ENCODE data around the gene TRIO.
A peak's percentile ranks its signal among the peaks of the same experiment; 100 is the strongest.

The TRIO gene

DNA sequence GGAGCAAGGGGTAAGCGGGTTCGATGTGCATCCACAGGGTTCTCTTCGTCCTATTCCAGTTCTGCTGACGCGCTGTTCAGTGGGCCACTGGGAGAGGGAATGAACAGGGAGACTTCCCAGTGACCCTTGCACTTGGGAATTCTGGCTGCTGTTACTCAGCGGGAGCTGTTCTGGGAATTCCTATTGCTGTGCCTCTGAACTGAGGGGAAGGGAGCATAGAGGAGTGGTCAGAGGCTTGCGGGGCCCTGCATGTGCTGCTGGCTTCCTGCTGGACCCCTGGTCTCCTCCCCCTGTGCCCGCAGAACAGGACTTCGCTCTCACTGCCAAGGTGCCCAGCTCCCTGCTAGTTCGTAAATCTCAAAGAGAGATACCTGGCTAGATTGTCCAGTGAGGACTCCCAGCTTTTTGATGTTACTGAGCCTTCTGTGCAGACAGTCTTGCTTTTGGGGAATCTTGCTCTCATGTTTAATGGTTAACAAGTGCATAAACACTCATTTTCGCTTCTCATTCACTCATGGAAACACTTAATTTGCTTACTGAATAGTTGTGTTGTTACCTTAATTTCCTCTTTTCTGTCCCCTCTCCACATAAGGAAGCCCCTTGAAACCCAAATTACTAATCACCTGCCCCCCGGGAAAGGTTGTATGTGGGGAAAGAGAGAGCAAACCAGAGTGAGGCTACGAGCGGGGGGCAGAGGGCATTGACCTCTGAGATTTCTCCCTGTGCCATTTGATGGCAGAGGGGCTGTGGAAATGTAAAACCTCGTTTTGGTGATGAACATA lies 5.9 kb downstream of the TRIO start:
- no peak for DNase-seq

DNA sequence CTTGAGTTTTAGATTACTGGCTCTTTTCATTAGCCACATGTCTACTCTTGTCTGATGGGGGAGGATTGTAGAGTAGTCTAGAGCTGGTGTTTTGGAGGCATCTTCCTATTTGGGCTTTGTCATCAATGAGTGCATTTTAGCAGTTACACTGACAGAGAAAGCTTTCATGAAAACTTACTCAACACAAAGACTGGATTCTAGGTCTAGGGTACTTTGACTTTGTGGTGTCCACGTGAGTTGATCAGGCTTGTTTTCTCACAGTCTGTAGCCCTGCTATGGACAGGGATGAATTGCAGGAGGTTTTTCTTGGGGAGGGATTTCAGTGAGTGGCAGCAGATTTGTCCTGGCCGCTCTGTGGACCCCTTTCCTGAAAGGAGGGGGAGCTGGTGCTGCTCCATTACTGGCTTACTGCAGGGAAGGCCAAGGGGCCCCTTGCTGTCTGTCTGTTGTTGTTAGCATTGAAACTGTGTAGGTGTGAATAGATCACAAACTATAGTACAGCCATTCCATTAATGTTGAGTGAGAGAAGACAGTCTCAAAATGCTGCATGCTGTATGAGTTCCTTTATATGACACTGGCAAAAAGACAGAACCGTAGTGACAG lies 6.6 kb downstream of the TRIO start:
- no peak for DNase-seq

DNA sequence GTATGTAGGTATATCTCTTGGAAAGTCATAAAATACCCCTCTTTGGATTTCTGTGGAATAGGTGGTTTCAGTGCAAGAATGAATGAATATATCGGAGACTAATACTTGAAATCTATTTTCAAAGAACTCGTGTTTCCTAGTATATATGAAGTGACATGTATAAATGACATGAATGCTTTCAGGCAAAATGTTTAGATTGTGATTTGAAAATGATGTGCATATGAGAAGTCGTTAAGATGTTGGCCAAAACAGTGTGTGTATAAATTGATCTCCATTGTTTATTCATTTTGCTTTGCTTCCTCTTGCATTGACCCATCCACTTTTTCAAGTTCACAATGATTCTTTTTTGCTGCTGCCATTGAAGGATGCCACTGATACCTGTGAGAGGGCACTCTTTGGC lies 8.3 kb downstream of the TRIO start:
- DNase-seq = no peak

DNA sequence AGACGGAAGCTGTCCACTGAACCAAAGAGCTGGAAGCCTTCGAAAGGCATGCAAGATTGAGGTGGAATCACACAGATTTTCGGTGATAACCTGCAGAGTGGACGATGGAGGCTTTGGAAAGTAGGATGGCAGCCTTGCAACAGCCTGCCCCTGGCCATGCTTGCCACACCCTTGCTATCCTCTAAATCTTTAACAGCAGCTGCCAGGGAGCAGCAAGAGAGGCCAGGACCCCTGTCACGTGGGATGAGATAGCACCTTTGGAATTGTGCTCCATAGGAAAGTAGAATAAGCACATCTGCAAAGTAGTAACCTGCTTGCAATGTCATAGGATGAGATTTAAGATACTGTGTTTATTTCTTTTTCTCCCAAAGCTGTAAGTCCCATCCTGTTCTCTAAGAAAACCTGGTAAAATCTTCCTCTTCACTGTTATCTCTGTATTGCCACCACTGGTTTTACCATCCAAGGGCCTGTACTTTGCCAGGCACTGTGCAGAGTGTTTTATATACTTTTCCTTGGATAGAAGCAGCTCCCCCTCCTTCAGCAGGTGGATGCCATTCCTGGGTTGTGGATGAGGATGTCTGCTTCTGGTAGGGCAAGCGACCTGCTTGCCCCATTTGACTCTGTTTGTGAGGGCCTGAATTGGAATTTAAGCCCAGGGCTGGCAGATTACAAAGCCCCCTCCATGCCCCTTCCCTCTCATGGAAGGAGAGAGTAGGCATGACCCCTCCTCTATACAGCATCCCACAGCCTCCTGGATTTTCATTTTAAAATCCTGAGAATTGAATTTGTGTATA lies 10.1 kb downstream of the TRIO start:
- DNase-seq = no peak

DNA sequence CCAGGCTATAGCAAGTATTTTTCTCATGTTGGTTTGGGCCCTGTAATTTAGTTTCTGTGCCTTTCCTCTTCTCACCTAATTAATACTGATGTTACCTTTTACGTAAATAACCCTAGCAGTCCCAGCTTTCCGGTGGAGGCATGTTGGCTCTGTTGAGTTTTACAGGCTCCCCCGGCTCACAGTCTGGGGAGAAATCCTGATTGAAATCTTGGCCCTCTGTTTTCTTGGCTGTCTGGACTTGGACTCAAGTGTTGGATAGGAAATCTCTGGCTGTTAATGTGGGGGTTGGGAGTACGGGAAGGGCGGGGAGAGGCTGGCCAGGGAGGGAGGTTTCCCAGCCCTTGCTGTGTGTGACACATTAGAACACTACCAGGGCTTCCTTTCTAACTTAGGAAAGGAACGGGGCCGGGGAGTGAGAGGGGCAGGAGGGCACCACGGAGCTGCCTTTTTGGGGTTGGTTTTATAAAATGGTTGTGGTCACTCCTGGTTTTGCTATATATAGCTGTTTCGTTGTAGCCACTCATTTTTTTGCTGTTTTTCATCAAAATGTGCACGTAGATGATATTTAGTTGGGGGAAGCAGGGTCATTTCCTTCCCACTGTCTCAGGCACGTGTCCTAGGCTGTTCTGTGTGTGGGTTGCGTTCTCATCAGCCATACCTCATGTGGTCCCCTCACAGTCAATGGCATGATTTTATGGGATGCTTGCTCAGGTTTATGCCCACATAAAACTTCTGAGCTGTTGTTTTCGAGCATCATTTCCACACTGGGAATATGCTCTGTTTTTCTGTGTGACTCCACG lies 11.0 kb downstream of the TRIO start:
- DNase-seq = no peak

DNA sequence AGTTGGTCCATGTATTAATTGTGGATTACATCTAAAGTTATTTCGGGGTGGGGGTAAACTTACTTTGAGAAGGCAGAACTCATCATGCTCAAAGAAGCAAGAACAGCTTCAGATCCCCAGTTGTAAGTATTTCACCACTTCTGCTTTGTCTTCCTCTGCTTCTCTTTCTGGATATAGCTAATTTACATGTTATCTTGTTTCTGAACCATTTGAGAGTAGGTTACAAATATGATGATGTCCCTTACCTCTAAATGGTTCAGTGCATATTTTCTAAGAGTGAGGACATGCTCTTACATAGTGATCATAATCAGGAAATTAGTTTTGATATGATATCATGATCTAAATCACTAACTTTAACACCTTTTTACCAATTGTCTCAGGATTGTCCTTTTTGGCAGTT lies 11.9 kb downstream of the TRIO start:
- no peak for DNase-seq

DNA sequence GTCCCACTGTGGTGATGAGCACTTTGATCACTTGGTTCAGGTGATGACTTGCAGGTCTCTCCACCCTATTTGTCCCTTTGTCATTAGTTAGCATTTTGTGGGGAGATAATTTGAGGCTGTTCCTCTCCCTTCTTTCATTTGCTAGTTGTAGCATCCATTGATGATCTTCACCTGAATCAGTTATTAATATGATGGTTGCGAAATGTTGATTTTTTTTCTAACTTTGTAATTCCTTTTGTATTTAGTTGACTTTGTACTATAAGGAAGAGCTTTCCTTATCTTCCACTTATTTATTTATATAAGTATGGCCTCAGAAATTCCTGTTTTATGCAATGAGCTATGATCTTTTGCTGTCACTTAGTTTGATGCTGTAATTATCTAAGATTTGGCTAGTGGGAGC lies 12.6 kb downstream of the TRIO start:
- no peak for DNase-seq

DNA sequence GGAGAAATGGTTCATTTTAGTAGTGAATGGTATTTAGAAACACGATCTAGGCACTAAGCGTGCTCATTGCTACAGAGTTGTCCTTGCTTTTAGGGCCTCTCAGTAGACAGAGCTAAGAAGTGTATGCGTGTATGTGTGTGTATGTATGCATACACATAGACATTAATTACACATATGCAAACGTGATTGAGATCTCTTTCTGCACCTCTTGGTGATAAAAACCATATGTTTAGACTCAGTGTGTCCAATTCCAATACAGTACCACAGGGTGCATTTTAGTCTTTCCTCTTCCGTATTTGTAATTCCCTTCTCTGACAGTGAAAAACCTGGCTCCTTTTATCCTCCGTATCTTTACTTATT lies 13.1 kb downstream of the TRIO start:
- DNase-seq = no peak

DNA sequence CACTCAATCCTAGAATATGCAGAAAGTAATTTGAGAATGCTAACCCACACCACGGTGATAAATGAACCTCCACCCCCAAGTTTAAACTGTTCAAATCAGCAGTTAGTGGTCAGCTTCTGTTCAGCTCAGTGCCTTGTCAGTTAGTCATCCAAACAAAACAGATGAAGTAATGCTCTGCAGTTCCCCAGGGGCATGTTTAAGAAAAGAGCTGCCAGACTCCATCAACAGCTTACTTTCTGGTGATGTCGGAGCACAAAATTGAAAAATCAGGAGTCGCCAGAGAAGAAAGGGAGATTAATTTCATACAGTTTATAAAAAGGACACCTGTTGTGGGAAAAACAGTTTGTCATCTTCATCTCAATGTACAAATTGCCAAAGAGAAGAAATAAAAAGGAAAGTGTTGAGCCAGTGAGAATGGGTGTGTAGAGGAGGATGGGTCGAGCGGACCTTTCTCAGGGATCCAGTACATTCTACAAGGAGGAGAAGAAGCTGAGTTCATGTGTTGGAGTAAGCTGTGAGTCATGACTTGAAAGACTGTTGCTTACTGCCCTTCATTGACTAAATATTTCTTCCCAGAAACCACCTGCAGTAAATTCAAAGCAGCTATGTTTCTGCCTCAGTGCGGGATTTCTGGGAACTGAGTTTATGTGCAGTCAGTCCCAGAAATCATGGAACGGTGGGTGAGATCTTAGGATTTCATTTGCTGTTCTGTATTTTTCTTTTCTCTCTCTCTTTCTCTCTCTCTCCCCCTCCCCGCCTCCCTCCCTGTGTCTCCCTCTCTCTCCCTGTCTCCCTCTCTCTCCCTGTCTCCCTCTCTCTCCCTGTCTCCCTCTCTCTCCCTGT lies 13.7 kb downstream of the TRIO start:
- DNase-seq = peak; percentile 36 to 65

DNA sequence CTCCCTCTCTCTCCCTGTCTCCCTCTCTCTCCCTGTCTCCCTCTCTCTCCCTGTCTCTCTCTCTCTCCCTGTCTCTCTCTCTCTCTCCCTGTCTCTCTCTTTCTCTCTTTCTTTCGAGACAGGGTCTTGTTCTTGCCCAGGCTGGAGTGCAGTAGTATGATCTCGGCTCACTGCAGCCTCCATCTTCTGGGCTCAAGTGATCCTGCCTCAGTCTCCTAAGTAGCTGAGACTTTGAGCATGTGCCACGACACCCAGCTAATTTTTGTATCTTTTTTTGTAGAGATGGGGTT lies 14.3 kb downstream of the TRIO start:
- no peak for DNase-seq

DNA sequence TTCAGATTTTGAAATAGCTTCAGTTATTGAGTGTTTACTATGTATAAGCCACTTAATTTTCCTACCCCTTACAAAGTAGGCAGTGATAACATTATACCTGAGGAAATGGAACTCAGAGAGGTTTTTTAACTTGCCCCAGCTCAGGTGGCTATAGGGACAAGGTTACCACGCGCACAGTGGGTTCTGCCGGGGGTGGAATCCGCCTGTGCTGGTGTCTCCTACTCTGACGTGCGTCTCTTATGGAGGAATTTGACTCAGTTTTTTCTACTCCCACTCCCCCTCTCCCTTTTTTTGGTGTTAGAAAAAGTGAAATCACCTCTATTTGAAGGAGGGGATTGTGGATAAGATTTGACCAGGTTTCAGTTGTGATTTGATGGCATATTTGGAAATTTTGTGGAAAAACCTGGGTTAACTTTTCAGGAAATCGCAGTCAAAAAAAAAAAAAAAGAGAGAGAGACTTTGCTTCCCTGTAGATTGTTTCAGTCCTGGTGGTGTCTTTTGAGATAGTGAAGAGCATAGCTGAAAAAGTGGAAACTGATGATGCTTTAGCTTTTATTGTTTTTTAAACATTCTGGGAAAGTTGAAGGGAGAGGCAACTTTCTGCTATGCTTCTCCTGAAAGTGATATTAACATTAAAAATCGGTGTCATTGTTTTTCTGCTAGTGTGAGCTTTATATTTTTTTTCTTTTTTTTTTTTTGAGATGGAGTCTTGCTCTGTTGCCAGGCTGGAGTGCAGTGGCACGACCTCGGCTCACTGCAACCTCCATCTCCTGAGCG lies 15.9 kb downstream of the TRIO start:
- no peak for DNase-seq

DNA sequence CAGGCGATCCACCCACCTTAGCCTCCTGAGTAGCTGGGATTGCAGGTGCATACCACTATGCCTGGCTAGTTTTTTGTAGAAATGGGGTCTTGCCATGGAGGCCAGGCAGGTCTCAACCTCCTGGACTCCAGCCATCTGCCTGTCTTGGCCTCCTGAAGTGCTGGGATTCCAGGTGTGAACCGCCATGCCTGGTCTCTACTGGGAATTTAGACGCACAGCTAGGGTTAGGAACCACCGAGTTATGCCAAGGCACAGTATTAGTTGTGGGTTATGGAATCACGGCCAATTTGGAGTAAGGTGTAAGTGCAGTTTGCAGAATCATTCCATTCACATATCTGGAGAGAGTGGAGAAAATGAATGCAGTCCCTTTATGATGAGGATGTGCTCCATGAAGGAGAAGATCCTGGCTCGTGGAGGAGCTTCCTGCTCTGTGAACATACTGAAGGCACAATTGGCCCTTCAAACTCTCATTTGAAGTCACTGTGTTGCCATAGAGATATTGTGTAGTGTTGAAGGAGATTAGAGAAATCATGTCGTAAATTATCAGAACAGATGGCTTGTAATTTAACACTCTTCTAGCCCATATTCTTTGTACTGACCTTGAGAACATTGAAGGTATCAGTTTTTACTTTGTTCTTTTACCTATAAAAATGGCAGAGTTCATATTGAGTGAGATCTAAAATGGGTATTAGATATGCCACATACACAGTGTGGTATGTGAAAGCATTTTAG lies 18.8 kb downstream of the TRIO start:
- peak in 1 of 2 experiments; percentile 50 for DNase-seq

DNA sequence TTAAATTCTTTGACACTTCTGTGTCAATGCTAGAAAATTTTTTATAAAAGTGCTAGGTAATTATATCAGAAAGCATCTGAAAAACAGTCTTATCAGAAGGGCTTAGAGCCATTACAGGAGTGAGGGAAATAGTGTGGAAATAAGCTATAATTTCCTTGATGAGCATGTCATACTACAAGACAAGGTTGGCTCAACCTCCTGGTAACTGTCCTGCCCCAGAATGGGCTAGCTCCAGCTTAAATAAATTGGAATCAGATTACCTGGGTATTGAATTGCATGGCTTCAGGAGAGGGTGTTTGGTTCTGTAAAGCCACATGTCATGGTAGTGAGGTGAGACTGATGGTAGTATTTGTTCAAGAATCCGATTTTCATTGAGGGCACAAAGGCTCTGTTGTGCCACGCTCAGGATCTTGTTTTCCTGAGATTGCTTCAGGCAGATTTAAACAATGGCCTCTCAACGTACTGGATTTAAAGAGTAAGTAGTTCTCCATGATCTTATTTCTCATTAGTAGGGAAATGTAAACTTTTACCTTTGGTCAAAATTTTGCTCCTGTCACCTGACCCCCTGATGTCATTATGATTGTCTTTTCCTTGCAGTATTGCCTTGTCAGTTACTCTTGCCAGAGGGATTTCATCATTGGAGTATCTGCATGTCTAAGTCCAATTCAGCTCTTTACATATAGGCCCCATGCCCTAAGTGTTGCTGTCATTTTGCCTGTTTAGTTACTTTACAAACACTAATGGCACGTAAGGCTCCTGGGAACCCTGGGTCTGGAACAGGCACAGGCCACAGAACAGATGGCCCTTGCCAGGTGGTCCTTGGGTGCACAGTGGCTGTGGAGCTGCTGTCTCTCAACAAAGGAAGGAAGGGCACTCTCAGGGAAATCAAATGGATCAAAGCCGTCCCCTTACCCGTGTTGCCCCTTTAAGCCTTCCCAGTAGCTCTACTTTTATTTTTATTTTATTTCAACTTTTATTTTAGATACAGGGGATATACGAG lies 21.3 kb downstream of the TRIO start:
- DNase-seq = no peak

DNA sequence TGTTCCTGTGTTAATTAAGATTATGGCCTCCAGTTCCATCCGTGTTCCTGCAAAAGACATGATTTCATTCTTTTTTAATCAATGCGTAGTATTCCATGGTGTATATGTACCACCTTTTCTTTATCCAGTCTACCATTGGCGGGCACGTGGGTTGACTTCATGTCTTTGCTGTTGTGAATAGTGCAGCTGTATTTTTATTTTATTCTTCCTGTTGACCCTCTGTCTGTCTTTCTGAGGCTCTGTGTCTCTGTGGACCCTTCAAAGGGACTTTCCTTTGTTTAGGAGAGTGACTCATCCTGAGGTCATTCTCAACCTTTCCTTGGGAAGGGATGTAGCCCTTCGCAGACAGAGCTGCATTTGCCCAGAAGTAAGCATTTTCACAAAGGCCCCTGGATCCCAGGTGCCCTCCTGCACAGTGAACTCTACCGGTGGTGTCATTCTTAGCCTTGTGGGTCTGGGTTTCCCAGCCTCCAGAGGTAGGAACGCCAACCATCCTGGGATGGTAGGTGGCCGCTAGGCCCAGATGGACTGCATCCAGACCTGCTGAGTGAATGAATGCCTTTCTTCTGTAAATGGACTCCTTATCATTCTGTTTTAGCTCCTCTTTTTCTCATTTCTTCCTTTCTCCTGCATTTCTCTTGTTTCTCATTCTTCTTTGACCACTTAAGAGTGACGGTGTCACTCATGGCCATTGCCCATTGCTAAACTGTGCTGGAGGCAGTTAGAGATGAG lies 22.4 kb downstream of the TRIO start:
- no peak for DNase-seq

DNA sequence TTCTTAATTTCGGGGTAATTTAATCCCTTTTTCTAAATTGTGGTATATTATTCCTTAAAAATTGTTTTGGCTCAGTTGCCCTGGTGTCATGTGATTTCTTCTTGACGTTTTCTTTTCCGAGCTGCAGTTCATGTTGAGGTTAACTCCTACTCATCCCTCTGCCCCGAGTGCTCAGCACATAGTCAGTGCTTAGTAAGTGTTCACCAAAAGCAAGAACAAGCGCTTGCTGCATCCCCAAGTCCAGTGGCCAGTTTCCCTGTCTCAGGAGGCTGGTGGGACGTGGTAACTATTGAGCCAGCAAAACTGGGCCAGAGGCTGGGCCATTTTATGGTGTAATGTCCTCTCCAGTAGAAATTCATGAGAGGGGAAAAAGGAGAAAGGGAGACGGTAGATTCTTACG lies 23.3 kb downstream of the TRIO start:
- no peak for DNase-seq

DNA sequence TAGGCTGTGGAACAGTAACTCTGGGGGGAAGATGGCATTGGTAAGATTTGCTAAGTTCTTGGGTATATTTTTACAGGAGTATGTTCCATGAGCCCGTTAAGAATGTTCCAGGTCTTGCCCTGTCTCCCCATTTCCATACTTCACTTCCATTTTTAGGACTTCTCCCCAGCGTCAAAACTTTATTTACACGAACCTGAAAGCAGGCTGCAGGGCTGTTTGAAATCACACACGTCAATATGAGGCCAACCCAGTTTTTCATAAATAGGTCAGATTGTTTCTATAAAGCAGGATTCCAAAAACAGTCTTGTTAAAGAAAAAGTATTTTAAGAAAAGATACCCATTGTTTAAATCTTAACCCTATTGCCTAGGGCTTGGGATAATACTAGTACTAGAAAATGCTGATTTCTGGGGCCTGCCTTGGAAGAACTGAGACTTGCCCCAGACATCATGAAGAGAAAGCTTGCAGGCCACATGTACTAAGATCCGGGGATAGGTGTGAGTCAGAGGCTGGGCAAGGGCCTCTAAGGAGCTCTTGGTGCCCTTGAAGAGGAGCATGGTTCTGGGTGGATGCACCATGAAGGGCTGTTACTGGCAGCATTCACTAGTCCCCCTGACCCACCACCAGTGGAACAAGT lies 24.2 kb downstream of the TRIO start:
- DNase-seq = no peak

DNA sequence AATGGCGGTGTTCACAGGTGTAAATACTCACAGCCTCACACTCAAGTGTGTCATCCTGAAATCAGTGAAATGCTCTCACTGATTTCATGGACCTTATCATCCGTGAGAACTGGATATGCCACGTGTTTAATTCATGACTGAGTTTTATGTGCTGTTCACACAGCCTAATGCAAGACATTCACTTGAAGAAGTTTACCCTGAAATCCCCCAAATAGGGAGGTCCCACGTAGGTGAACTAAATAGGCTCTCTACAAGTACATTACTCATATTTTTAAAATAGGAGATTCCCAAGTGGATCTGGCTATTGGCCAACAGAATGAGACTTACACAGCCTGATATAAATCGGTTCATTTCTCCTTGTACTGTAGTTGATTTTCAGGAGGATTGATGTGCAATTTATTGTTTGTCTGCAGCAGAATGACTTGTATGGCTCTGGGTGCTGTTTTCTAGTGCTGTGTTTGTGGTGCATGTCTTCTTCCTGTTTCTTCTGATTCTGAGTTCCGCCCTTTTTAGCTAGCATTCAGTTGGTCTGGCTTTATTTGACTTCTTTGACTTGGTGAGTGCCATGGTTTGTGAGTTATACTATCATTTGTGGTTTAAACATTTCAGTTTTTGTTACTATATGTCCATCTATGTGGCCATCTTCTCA lies 25.1 kb downstream of the TRIO start:
- DNase-seq = no peak

DNA sequence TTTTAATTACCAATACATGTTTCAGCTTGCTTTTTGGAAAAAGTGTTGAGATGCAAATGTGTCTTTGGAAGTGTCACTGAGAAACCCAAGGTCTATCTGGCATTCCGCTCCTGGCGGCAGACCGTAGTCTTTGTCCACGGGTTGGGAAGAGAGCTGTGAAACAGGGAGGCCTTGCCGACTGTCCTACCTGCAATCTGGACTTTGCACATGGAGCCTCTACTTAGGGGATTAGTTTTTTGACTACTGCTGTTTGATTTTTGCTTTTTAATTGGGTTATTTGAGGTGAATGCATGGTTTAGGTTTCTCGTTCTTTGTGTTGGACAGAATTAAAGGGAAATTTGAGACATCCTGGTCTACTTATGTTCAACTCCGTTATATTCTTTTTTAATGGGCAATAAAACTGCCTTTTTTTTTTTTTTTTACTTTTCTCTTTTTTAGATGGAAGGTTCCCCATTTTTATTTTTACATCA lies 25.7 kb downstream of the TRIO start:
- no peak for DNase-seq

All from NCI-H2081 (cell line).